SK-N-SH (cell line): ENCODE results near the gene PRKG1.

Source experiments
- EP300 ChIP-seq, 2 experiments: IDR thresholded peaks; 2 replicates each; pipeline versions ENCODE4 v1.4.0 to v1.6.1; 2012; ENCODE audit warnings: borderline replicate concordance in 1 of 2, low read depth in 1 of 2, low read length in 1 of 2
- EZH2phosphoT487 ChIP-seq: fragments of 200-600 bp; sonication (generic); IDR thresholded peaks from 2 replicates; pipeline ENCODE4 v1.6.1; 2017; ENCODE audit warnings: low read depth, mixed run types, mild to moderate bottlenecking, antibody characterized with exemption, moderate library complexity, borderline replicate concordance
- NFIC ChIP-seq: IDR thresholded peaks from 2 replicates; pipeline ENCODE4 v1.4.0; 2012; ENCODE audit warnings: borderline replicate concordance
- RCOR1 ChIP-seq: fragments of 150-350 bp; IDR thresholded peaks from 2 replicates; pipeline ENCODE4 v1.6.1; 2017; ENCODE audit warnings: antibody characterized with exemption, low read length
- SIN3A ChIP-seq: IDR thresholded peaks from 2 replicates; pipeline ENCODE4 v1.6.1; 2012; ENCODE audit warnings: low read depth, mild to moderate bottlenecking, low read length, moderate library complexity, borderline replicate concordance
- TF ChIP-seq, protein P1 (sequence below): fragments of 200-600 bp; sonication (generic); IDR thresholded peaks from 2 replicates; pipeline ENCODE4 v1.6.1; 2017; ENCODE audit warnings: antibody characterized with exemption, mild to moderate bottlenecking, moderate library complexity

DNA sequence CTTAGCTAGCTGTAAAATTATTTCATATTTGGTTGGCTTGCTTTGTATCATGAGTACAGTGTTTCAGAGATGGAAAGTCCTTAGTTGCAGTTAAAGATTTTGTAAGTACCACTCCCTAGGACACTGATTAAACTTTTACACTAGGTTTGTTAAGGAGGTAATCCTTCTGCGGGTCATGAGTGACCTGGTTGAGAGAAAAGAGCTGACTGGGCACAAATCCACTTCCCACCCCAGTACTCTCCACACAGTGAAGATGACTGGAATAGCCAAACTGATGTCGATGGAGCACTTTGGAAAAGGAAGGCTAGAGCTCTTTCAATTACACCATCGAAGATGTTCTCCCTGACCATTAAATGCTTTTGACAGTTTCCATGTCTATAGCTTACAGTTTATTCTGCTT, 433.2 kb downstream of the PRKG1 start:
- TF ChIP-seq, protein P1, sequence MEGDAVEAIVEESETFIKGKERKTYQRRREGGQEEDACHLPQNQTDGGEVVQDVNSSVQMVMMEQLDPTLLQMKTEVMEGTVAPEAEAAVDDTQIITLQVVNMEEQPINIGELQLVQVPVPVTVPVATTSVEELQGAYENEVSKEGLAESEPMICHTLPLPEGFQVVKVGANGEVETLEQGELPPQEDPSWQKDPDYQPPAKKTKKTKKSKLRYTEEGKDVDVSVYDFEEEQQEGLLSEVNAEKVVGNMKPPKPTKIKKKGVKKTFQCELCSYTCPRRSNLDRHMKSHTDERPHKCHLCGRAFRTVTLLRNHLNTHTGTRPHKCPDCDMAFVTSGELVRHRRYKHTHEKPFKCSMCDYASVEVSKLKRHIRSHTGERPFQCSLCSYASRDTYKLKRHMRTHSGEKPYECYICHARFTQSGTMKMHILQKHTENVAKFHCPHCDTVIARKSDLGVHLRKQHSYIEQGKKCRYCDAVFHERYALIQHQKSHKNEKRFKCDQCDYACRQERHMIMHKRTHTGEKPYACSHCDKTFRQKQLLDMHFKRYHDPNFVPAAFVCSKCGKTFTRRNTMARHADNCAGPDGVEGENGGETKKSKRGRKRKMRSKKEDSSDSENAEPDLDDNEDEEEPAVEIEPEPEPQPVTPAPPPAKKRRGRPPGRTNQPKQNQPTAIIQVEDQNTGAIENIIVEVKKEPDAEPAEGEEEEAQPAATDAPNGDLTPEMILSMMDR: no peak
- no peak for TF ChIP-seq SIN3A
- TF ChIP-seq EZH2phosphoT487: no peak
- no peak for TF ChIP-seq NFIC
- TF ChIP-seq RCOR1: no peak
- no peak for TF ChIP-seq EP300 (IDR thresholded peaks at IDR 0.05; ENCODE audit: borderline replicate concordance in 1 of 2, low read depth in 1 of 2, low read length in 1 of 2)
